NCI-H510A treated with DMSO at 0.1 percent for 48 hours (cell line): Measurements from ENCODE around the gene NETO1.
A peak's percentile ranks its signal among the peaks of the same experiment; 100 is the strongest.

Source experiments
- DNase-seq: peaks from one replicate; lab custom pipeline; 2025; lab: John Stamatoyannopoulos, UW

NETO1 gene

GRCh38 chr18:72846736-72847533 is 20.9 kb downstream of the NETO1 start:
- no peak for DNase-seq

- no peak for DNase-seq
Observed at GRCh38 chr18:72843743-72844142, 24.0 kb downstream of the NETO1 start.

- DNase-seq = peak; percentile 64
Observed at GRCh38 chr18:72840109-72840508, 27.7 kb downstream of the NETO1 start.

- DNase-seq = no peak
Observed at GRCh38 chr18:72834731-72835130, 33.1 kb downstream of the NETO1 start.

GRCh38 chr18:72833471-72833870 is 34.3 kb downstream of the NETO1 start:
- DNase-seq = no peak

- no peak for DNase-seq
Observed at GRCh38 chr18:72830109-72830508, 37.7 kb downstream of the NETO1 start.

GRCh38 chr18:72828601-72829000 is 39.2 kb downstream of the NETO1 start:
- no peak for DNase-seq

GRCh38 chr18:72826736-72827135 is 41.1 kb downstream of the NETO1 start:
- DNase-seq = no peak

GRCh38 chr18:72823345-72823744 is 44.4 kb downstream of the NETO1 start:
- DNase-seq = no peak

GRCh38 chr18:72822202-72822601 is 45.6 kb downstream of the NETO1 start:
- no peak for DNase-seq

GRCh38 chr18:72820571-72820970 is 47.2 kb downstream of the NETO1 start:
- no peak for DNase-seq

- DNase-seq = no peak
Observed at GRCh38 chr18:72819050-72819449, 48.7 kb downstream of the NETO1 start.

GRCh38 chr18:72811047-72811446 is 56.7 kb downstream of the NETO1 start:
- peak; percentile 95 for DNase-seq

GRCh38 chr18:72808680-72809079 is 59.1 kb downstream of the NETO1 start:
- DNase-seq = no peak

- no peak for DNase-seq
Observed at GRCh38 chr18:72799106-72799505, 68.7 kb downstream of the NETO1 start.

GRCh38 chr18:72783530-72783929 is 84.3 kb downstream of the NETO1 start:
- DNase-seq = no peak

- no peak for DNase-seq
Observed at GRCh38 chr18:72774914-72775313, 92.9 kb downstream of the NETO1 start.

- no peak for DNase-seq
Observed at GRCh38 chr18:72772916-72773315, 94.9 kb downstream of the NETO1 start.

- peak; percentile 80 for DNase-seq
Observed at GRCh38 chr18:72768681-72769229, 99.0 kb downstream of the NETO1 start.

- DNase-seq = peak; percentile 97
Observed at GRCh38 chr18:72762515-72763122, 105.2 kb downstream of the NETO1 start.

GRCh38 chr18:72752220-72752619 is 115.6 kb downstream of the NETO1 start:
- no peak for DNase-seq

GRCh38 chr18:72742002-72742401 is 125.8 kb downstream of the NETO1 start:
- no peak for DNase-seq

- no peak for DNase-seq
Observed at GRCh38 chr18:72738136-72738535, 129.7 kb downstream of the NETO1 start.
